ENCODE measurements around the gene AOC3. TPM values are rescaled to one million over a fixed set of nuclear protein-coding genes. Genes with fewer than 3 reads are reported as not detected.
"Not testable (repeated sequence)": the region's sequence is repeated elsewhere in the genome, so short reads cannot be mapped to it uniquely, and the experiment has no call there.

AOC3 gene
- total RNA-seq, 4 donors from 2014 or later, result 49.0 to 74.1 (median 53.0) TPM

DNA sequence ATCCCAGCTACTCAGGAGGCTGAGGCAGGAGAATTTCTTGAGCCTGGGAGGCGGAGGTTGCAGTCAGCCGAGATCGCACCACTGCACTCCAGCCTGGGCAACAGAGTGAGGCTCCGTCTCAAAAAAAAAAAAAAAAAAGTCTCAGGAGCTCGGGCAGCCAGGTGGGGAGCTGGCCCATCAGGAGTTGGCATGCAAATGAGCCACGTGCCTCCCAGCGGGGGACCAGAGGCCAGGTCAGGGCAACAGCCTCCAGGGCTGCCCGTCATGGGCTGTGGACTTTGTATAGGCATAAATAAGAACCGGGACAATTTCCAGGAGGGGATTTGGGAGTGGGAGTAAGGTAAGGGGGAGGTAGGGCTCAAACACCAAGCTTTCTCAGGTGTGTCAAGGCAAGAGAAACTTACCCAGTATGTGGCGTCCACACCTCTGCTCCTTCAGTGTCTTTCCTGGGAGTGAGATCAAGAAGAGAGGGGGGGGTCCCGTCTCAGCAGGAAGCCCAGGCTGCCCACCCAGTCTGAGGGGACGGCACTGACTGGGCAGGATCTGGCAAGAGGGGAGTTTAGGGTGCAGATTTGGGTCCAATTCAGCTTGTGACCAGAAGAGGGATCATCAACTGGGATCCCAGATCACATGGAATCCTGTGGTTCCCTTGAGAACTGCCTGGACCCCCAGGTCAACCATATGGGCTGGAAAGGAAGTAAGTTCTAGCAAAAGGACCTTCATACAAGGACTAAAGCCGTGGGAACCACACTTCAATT lies 27.3 kb downstream of the AOC3 start:
- H3K4me3 ChIP-seq, result no peak overlapping the region
- H3K36me3 ChIP-seq, result no peaks in the 10 kb centered on the region
- WGBS, 2 donors, result 29 to 46% methylated on average over 13 of the region's 13 CpGs
- TF ChIP-seq EP300 (IDR thresholded peaks at IDR 0.05) (no peak), POLR2A (IDR thresholded peaks at IDR 0.05) (no peak)
- TF ChIP-seq, protein P1, sequence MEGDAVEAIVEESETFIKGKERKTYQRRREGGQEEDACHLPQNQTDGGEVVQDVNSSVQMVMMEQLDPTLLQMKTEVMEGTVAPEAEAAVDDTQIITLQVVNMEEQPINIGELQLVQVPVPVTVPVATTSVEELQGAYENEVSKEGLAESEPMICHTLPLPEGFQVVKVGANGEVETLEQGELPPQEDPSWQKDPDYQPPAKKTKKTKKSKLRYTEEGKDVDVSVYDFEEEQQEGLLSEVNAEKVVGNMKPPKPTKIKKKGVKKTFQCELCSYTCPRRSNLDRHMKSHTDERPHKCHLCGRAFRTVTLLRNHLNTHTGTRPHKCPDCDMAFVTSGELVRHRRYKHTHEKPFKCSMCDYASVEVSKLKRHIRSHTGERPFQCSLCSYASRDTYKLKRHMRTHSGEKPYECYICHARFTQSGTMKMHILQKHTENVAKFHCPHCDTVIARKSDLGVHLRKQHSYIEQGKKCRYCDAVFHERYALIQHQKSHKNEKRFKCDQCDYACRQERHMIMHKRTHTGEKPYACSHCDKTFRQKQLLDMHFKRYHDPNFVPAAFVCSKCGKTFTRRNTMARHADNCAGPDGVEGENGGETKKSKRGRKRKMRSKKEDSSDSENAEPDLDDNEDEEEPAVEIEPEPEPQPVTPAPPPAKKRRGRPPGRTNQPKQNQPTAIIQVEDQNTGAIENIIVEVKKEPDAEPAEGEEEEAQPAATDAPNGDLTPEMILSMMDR (IDR thresholded peaks at IDR 0.05), result no peak
- H3K27me3 ChIP-seq, result no peaks in the 10 kb centered on the region
- no peak overlapping the region for H3K27ac ChIP-seq
- no peaks in the 10 kb centered on the region for H3K9me3 ChIP-seq
- H3K4me1 ChIP-seq, result peaks cover 0 to 4% (median 0%) of the 10 kb centered on the region in 4 donors
- DNase-seq (ENCODE audit: low spot score in 2 of 2), result no peak

GRCh38 chr17:42878924-42879595 lies 28.1 kb downstream of the AOC3 start:
- no peak overlapping the region for H3K4me3 ChIP-seq
- TF ChIP-seq EP300 (IDR thresholded peaks at IDR 0.05) (no peak), POLR2A (IDR thresholded peaks at IDR 0.05) (no peak)
- TF ChIP-seq, protein P1 (IDR thresholded peaks at IDR 0.05), result no peak
- H3K4me1 ChIP-seq, result peaks cover 0 to 4% (median 0%) of the 10 kb centered on the region in 4 donors
- H3K27ac ChIP-seq, result no peak overlapping the region
- no peaks in the 10 kb centered on the region for H3K27me3 ChIP-seq
- no peaks in the 10 kb centered on the region for H3K9me3 ChIP-seq
- H3K36me3 ChIP-seq, result no peaks in the 10 kb centered on the region
- DNase-seq (ENCODE audit: low spot score in 2 of 2), result no peak
- WGBS, 2 donors, result 73 to 86% methylated on average over 8 of the region's 8 CpGs

DNA sequence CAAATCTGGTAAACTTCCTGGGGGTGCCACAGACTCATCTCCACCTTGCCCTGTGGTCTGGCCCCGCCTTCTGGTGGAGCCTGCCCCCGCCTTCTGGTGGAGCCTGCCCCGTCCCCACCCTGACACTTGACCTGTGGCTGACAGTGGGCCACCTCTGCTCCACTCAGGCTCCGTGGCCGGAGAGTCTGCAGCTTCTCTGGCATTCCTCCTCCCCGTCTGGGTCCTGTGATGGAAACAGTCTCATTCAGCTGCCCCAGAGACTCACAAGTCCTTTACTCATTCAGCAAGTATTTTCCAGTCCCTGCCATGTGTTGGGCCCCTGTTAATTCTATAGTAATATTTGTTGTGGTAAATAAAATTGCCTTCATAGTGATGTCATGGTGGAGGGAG lies 28.6 kb downstream of the AOC3 start:
- no peak for DNase-seq (ENCODE audit: low spot score in 2 of 2)
- Histone ChIP-seq H3K27me3 (no peaks in the 10 kb centered on the region), H3K9me3 (no peaks in the 10 kb centered on the region), H3K4me1 (peaks cover 0 to 4% (median 0%) of the 10 kb centered on the region in 4 donors), H3K27ac (no peak overlapping the region), H3K4me3 (no peak overlapping the region), H3K36me3 (no peaks in the 10 kb centered on the region)
- WGBS, 2 donors, result 50 to 60% methylated on average over 5 to 6 of the region's 6 CpGs
- TF ChIP-seq EP300 (IDR thresholded peaks at IDR 0.05), result no peak
- TF ChIP-seq, protein P1 (IDR thresholded peaks at IDR 0.05), result no peak
- TF ChIP-seq POLR2A (IDR thresholded peaks at IDR 0.05), result no peak

- no peaks in the 10 kb centered on the region for H3K9me3 ChIP-seq
- TF ChIP-seq POLR2A (IDR thresholded peaks at IDR 0.05), result no peak
- TF ChIP-seq EP300 (IDR thresholded peaks at IDR 0.05), result no peak
- TF ChIP-seq, protein P1 (IDR thresholded peaks at IDR 0.05), result no peak
- no peaks in the 10 kb centered on the region for H3K27me3 ChIP-seq
- no peak overlapping the region for H3K4me3 ChIP-seq
- H3K4me1 ChIP-seq, result peaks cover 0 to 4% (median 0%) of the 10 kb centered on the region in 4 donors
- WGBS, 2 donors, result 53 to 57% methylated on average over 5 of the region's 5 CpGs
- no peaks in the 10 kb centered on the region for H3K36me3 ChIP-seq
- peak overlapping the region in 1 of 4 donors; percentile 27 for H3K27ac ChIP-seq
- no peak for DNase-seq (ENCODE audit: low spot score in 2 of 2)
These were observed 29.8 kb downstream of the AOC3 start for GRCh38 chr17:42880776-42881310.

GRCh38 chr17:42881706-42882105 lies 30.7 kb downstream of the AOC3 start:
- H3K27ac ChIP-seq, result peak overlapping the region in 2 of 4 donors; percentile 27 to 52
- H3K9me3 ChIP-seq; DNase-seq (ENCODE audit: low spot score in 2 of 2); H3K27me3 ChIP-seq; H3K36me3 ChIP-seq; H3K4me1 ChIP-seq; H3K4me3 ChIP-seq: not testable (repeated sequence)
- 95 to 97% methylated on average over 6 of the region's 6 CpGs for WGBS, 2 donors
